H54 (cell line): ENCODE results near the gene NKD1.

Source experiments
- DNase-seq: peaks from one replicate; pipeline ENCODE4 v3.0.0; 2011; ENCODE audit warnings: low spot score, mixed read lengths; ENCODE audit not compliant: insufficient read length
- FAIRE-seq: peaks from 3 replicates; lab custom pipeline; 2011; peaks lifted over from hg19 to GRCh38; lab: Jason Lieb, UNC
- POLR2A ChIP-seq: IDR thresholded peaks from 2 replicates; pipeline ENCODE4 v1.6.1; 2011; ENCODE audit warnings: low read depth, mild to moderate bottlenecking, low read length

NKD1 gene

GRCh38 chr16:50596762-50597450 lies 48.7 kb downstream of the NKD1 start:
- FAIRE-seq (no peak), DNase-seq (no peak)
- TF ChIP-seq POLR2A, result no peak

DNA sequence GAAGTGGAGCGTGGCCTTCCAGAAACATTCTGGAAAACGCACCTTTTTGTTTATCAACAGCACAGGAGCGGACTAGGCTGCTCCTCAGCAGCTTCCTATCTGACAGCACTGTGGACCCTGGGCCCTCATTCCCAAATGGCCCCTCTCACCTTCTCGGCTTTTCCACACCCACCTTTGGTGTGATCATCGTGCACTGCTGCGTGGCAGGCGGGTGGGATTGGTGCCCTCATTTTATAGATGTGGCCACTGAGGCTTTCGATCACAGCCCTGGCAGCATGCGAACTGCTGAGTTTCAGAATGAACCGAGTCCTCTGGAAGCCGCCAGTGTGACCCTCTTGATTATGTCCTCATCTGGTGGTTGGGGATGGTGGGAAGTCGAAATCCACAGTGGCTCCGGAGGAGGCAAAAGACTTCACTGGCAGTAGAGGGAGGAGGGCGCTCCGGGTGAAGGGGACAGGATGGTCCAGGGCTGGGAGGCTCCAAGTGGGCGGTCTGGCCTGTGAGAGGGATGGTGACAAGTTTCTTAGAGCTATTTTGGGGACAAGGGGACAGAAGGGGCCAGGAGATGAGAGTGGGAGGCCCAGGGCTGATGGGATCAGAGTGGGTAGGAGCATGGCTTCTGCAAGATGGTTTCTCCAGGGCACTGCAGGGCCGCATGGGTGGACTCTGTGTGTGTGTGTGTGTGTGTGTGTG lies 49.5 kb downstream of the NKD1 start:
- no peak for FAIRE-seq
- DNase-seq, result no peak
- no peak for TF ChIP-seq POLR2A

DNA sequence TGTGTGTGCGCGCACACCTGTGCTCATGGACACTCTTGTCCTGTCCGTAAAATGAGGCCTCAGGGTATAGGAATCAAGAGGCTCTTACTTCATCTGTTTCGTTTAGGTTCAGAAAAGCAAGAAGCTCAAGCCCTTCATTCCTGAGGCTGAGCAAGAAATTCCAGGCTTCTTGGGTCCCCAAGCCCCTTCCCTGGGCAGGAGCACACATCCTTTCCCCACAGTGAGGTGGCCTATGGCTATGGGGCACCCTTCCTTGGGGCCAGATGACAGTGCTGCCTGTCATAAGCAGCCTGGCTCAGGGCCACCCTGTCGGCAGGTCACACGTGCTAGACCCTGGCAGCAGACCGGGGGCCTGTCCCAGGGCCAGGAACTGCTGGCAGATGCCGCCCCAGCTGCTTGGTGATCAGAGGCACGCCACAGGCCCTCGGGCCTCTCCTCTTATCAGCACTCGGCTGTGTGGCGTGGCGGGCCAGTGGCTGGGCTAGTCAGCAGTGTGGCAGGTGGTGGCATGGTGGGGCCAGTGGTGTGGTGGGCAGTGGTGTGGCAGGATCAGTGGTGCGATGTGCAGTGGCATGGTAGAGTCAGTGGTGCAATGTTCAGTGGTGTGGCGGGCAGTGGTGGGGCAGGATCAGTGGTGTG lies 50.2 kb downstream of the NKD1 start:
- DNase-seq (no peak), FAIRE-seq (no peak)

DNA sequence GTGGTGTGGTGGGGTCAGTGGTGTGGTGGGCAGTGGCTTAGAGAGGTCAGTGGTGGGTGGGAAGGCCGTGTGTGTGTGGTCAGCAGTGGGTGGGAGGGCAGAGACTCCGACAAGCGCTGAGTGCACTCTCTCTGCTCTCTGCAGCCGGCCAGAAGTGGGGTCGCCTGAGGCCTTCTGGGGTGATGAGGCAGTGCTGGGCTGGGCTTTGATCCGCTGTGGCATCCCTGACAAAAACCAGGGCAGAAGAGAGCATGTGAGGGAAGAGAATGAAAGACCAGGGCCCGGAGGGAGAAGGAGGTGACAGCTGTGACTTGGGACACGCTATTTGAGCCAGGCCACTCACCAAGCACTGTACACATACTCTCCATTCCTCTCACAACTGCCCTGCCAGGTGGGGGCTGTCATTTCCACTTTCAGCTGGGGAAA lies 50.8 kb downstream of the NKD1 start:
- FAIRE-seq (no peak), DNase-seq (no peak)
- TF ChIP-seq POLR2A, result no peak

More for the DNA sequence above, 50.2 kb downstream of the NKD1 start:
- no peak for TF ChIP-seq POLR2A

GRCh38 chr16:50599494-50599893 lies 51.3 kb downstream of the NKD1 start:
- TF ChIP-seq POLR2A, result no peak
- no peak for FAIRE-seq
- DNase-seq, result no peak

- no peak for TF ChIP-seq POLR2A
- FAIRE-seq (no peak), DNase-seq (no peak)
Observed at GRCh38 chr16:50600582-50601283, 52.5 kb downstream of the NKD1 start.

- no peak for TF ChIP-seq POLR2A
- DNase-seq (no peak), FAIRE-seq (no peak)
Observed at GRCh38 chr16:50601341-50601740, 53.1 kb downstream of the NKD1 start.

DNA sequence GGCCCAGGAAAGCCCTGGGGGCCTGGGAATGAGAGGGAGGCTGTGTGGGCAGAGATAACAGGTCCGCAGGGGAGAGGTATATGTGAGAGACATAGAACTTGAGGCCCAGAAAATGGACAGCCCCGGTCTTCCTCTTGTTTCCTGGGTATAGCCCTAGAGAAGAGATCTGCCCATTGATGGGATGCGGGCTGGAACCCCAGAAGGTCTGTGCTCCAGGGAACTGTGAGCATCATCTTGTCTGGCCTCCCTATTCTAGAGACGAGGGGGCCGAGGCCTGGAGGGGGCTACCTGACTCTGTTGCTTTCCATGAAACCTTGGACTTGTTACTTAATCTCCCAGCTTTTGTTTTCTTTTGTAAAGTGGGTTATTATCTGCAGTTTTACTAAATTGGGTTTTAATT lies 53.9 kb downstream of the NKD1 start:
- FAIRE-seq, result no peak
- no peak for DNase-seq
- no peak for TF ChIP-seq POLR2A

DNA sequence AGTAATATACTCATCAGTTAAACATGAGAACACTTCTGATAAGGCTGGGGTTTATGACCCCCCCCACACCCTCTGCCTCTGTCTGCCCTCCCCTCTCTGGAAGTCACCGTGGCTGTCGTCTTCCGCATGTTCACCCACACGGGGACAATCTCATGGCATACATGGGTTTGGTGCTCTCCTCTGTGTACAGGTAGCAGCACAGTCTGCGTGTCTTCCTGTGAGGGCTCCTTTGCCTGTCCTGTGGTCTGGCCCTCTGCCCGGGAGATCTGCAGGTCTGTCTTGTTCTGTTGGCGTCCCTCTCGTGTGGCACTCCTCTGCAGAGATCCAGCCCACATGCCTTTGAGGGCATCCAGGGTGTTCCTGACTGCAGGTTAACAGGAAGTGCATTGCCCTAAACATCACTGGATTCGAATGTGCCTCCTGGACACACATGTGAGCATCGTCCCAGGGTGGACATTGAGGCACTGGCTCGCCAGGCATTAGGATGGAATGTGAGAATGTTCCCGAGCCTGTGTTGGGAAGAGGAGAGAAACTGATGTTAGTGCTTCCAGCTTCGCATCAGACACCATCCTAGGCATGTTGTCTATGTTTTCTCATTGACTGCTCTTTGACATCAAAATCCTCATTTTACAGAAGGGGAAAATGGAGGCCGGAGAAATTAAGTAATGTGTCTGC lies 54.5 kb downstream of the NKD1 start:
- DNase-seq, result no peak
- no peak for FAIRE-seq
- TF ChIP-seq POLR2A, result no peak

DNA sequence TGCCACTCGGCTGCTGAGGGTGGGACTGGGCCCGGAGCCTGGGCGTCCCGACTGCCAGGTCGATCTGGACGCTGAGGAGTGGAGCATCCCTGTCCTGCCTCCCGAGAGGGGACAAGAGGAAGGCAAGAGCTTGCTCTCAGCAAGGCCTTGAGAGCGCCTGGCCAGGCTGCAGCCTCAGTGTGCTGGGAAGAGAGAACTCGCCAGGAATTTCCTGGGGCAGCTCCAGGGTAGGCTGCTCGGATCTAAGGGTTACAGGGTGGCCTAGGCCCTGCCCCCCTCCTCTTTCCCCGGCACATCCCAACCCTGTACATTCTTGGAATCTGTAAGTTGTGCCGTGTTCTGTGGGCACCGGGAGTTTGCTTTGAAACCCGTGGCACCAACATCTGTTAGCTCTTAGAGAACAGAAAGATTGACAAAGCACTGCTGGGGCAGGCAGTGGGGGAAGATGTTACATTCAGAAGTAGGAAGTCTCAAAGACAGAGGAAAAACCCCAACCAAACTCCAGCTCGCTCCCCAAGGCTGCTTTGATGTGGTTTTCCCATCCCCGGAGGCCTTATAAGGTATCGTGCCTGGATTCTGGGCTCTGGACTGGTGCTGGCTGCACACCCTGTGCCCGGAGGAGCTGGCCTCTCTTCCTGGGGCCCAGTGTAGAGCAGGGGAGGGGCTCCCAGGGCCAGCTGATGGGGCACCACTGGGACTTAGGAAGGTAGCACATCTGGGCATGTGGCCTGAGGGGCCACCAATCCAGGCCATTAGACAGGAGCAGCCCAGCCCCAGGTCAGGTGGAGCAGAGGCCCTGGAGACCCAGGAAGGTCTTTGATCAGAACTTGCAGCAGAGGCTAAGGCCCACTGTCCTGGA lies 55.2 kb downstream of the NKD1 start:
- FAIRE-seq (no peak), DNase-seq (no peak)
- no peak for TF ChIP-seq POLR2A

DNA sequence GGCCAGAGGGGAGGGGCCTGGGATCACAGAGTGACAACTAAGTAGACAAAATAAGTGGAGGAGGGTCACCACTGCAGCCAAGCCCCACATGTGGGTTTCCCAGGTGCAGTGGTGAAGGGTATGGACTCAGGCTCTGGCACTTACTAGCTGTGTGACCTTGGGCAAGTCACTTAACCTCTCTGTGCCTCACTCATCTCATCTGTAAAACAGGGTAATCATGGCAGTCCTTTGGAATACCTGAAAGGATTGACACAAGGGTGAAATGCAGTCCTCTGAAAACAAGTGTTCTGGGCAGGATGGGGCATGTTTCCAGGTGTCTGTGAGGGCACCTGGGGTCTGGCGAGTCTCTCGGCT lies 55.8 kb downstream of the NKD1 start:
- DNase-seq, result no peak
- TF ChIP-seq POLR2A, result no peak
- FAIRE-seq, result no peak

- no peak for TF ChIP-seq POLR2A
- DNase-seq, result no peak
Observed at GRCh38 chr16:50604610-50605009, 56.4 kb downstream of the NKD1 start.

More at GRCh38 chr16:50604610-50605009, 56.4 kb downstream of the NKD1 start:
- no peak for FAIRE-seq
